NCI-H1105 (cell line): ENCODE data around the gene RPL18.
"Not testable (repeated sequence)": the region's sequence is repeated elsewhere in the genome, so short reads cannot be mapped to it uniquely, and the experiment has no call there.

Source experiments
- DNase-seq: peaks from one replicate; lab custom pipeline; 2025; lab: John Stamatoyannopoulos, UW

Gene RPL18

DNA sequence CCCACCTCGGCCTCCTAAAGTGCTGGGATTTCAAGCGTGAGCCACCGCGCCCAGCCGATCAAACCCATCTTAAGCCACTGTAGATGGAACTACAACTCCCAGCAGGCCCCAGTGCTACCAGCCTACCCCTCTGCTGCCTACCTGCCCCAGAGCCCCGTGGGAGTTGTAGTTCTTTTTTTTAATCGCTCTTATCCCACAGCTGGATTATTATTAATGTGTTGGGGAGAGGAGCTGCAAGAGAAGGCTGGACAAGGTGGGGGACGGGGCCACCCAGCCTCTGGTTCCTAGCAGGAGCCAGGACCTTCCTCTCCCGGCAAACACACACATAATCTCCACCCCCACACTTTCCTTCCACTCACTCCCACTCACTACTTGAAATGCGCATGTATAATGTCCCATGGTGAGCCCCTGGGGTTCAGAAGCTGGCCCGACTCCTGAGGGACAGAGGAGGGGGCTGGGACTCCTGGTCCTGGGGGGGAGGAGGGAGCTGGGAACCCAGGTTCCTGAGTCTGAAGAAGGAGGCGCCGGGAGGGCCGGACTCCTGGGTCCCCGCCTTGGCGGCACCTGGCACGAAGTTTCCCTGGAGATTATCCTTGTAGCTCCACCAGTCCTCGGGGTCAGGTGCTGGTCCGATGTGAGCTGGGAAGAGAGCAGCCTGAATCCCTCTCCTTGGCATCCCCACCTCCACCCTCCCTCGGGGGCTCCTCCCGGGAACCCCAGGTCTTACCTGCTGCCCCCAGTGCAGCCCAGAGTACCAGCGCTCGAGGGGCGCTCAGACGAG lies 26.1 kb upstream of the RPL18 start:
- DNase-seq, result peak; percentile 58

DNA sequence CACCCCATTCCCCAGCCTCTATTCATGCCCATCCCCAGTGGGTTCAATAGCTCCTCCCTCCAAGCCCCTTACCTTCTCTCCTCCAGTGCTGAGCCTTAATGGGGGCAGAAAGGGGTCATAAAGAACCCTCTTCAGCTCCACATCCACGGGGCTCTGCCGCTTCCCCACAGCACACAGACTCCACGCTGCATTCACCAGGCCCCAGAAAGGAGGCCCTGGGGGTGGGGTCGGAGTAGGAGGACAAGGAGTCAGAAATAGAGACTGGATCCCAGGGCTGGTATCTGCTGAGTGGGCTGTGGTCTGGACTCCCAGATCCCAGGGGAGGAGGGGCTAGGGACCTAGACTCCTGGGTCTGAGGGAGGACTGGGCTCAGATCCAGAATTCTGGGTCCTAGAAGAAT lies 25.4 kb upstream of the RPL18 start:
- no peak for DNase-seq

- DNase-seq, result no peak
These were observed 23.9 kb upstream of the RPL18 start for GRCh38 chr19:48642862-48643261.

GRCh38 chr19:48641850-48642249 lies 22.9 kb upstream of the RPL18 start:
- no peak for DNase-seq

GRCh38 chr19:48639483-48640375 lies 20.8 kb upstream of the RPL18 start:
- DNase-seq, result no peak

DNA sequence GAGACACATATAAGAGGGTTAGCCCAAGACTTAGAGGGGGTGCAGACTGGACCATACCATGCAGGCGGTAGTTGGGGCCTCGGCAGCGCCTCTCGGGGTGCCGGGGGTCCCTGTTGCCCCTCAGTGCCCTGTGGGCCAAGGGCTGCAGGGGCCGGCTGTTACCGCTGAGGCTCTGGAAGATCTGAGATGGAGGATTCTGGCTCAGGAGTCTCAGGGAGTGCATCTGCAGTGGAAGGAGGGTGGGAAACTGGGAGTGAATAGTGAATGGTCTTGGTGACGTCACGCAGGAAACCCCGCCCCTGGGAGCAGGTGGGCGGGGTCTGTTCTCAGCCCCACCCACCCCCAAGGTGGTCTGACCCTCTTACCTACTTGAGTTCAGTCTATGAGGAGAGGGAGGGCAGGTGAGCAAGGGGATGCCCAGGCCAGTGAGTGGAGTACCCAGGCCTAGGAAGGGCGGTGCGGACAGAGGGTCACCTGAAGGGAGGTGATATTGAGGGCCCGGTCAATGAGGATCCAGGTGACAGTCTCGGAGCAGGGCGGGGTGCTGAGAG lies 19.9 kb upstream of the RPL18 start:
- DNase-seq, result no peak

DNA sequence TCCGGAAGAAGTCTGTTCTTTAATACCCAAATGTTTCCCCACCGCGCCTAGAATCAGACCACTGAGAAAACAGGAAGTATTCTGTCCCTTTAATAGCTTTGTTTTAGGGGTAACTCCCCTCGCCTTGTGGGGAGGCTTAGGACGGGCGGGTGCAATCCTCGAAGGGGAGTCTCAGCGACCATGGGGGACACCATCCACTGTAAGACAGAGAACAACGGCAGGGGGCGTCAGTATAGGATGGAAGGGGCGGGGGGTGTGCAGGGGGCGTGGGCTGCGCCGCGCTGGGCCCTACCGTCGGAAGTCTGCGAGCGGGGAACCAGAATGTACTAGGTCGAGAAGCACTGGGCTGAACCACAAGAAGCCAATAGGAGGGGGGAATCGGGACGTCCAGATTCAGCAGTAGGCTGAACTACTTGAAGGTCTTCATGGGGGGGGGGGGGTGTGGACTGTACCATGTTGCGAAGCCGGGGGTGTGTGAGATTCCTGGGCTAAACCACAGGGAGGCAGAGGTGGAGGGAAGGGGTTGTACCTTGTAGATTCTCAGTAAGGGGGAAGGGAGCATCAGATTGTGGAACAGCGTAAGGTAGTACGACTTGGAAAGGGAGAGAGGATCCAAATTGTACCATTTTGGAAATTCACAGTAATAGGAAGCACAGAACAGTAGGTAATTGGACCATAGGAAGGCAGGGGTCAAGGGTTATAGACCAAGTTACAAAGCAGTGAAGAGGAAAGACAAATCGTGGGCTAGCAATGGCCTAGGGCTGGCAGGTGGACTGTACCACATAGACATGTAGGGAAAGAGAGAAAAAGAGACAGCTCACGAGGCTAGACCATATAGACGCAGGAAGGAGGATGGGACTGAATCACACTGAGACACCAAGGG lies 19.2 kb upstream of the RPL18 start:
- DNase-seq, result peak; percentile 73

DNA sequence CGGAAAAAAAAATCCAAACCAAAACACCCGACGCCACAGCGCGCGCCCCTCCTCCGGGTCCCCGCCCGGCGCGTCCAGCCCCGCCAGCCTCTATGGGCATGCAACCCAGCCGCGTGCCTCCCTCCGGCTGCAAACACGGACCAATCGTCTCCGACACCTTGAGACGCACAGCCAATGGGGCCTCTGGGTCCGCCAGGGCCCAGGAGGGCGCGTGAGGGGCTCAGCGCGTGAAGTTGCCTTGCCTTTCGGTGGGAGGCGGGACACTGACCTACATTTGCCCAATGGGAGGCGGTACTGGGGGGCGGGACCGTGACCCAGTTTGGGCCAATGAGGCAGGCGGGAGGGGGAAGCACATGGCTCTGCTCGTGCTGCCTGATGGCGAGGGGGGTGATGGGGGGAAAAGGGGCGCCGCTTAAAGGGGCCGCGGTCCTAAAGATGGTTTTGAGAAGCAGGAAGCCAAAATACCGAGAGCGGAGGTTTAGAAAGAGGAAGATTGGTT lies 18.5 kb upstream of the RPL18 start:
- DNase-seq, result peak; percentile 98

DNA sequence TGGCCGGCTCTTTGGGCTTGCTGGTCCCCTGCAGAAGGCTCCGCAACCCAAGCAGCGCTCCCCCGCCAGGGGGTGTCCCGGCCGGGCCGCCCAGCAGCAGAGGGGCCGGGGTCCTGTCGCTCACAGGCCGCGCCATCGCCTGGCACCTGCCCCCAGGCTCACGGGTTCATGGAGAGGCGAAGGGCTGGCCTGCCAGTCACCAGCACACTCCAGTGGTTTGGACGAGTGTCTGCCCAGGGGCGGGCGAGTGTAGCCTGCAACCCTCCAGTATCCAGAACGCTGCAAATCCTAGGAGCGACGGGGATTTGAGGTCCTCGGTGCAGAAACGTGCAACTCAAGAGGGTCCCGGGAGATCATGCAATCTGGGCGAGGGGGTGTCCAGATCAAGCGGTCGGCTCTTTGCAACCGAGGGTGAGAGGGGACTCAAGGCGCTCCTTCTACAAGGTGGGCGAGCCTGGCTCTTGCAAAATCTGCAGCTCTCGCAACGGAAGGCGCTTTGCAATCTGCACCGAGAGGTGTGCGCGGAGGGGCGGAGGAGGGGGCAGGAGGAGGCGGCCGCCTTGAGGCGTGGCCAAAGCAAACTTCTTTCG lies 18.0 kb upstream of the RPL18 start, which contains the start of gene DBP:
DBP (minus strand) TSS at position 521 of the 590 bp plus-strand sequence; CDS start at position 136, 385 bp downstream.
- no peak for DNase-seq

DNA sequence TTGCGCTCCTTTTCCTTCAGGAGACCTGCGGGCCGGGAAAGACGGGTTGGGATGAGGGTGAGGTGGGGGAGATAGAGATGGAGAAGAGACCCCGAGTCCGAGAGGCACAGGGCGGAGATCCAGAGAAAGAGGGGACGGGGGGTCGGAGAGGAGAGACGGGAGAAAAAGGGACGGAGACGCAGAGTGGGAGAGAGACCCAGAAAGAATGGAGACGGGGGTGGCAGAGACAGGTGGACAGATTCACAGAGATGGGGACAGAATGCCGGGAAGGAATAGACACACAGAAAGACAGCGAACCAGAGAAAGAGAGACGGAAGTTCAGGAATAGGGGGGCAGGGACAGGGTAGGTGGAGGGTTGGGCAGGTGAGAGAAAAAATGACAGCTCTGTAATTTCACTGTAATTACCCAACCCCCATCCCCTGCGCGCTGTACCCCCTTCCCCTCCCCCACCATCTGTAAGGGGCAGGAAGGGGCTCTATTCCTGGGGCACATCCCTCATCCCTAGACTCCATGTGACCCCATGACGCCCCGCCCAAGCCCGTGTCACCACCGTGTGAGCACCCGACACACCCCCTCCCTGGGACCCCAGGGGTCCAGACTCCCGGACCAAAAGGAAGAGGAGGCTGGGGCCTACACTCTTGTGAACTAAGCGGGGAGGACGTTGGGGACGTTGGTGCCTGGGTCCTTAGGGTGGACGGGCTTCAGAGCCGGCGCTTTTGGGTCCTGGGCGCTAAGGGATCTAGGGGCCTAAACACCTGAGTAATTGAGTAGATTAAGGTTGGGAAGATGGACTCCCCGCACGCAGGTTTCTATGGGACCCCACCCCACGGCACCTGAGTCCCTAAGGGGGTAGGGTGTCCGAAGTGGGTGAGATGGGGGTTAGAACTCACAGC lies 17.2 kb upstream of the RPL18 start:
- no peak for DNase-seq

GRCh38 chr19:48635263-48635965 lies 16.4 kb upstream of the RPL18 start:
- peak; percentile 56 for DNase-seq

DNA sequence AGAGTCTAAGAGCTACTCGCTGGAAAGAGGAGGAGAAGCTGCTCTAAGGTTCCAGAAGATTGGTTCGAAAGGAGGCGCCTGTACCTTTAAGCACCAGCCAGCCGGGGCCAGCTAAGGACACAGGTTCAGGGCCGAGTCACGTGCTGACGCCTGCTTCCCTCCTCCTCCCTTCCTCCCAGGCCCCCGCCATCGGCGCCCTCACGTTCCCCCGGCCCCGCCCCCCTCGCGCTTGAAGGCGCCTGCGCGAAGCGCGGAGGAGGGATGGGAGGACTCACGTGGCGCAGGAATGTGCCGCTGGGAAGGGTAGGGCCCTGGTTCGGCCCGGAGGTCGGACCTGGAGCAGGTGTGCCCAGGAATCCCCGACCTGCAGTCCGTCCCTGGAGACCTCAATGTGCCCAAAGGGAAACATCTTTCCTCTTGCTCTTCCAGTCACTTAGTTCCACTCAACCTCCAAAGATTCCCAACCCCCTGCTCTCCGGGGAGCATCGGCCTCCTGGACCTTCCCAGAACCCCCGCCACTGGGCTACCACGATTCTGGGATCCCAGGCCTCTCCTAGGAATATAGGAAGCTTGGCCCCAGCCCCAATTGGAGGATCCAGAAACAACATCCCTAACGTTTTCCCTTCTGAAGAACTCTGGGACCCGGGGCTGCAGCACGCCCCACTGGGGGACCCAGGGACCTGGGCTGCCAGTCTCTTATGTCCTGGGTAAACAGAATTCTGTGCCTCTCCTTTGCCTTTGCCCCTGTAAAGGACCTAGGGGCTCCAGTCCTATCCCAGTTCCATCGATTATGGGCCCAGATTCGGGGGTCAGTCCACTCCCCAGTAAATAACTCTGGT lies 15.7 kb upstream of the RPL18 start:
- DNase-seq, result peak; percentile 95

GRCh38 chr19:48634036-48634342 lies 15.0 kb upstream of the RPL18 start:
- no peak for DNase-seq

GRCh38 chr19:48633148-48634035 lies 14.4 kb upstream of the RPL18 start:
- DNase-seq, result no peak

DNA sequence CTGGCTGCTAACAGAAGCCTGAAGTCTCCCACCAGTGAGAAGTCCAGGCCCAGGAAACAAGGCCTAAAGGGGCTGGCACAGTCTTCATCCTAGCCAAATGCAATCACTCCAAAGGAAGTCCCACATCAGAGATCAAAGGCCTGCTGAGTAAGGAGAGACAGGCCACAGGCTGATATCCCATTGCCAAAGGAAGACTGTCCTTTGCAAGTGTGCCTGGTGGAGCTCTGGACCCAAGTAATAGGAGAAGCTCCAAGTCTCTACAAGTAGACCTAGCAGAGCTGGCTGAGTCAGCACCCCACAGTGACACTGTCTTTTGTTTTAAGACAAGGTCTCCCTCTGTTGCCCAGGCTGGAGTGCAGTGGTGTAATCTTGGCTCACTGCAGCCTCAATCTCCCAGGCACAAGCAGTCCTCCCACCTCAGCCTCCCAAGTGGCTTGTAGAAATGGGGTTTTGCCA lies 13.7 kb upstream of the RPL18 start:
- no peak for DNase-seq

GRCh38 chr19:48632286-48632685 lies 13.3 kb upstream of the RPL18 start:
- not testable (repeated sequence) for DNase-seq

DNA sequence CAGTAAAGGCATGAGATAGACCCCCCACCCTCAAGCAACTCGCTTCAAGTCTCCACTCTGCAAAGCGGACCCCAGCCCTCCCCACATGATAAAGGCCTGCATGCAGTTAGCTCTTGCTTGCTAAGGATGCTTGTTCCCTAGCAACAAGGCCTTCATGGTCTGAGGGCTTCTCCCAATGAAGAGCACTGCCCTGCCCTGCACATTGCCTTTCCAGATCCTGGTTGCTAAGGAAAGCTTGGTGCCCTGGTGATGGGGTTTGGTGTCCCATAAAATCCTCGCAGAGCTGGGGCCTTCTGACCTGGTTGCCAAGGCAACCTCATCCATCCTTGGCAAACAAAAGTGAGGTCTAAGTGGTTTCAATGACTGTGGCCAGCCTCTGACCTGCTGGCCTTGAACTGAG lies 12.2 kb upstream of the RPL18 start:
- DNase-seq, result no peak
